Subcutaneous adipose tissue (tissue), 4 donors: Measurements from ENCODE around the gene NRIP1. TPM values are rescaled to one million over a fixed set of nuclear protein-coding genes. Genes with fewer than 3 reads are reported as not detected.

Experiments
- CTCF ChIP-seq: fragments of 450-650 bp; IDR thresholded peaks from one replicate; pipeline ENCODE4 v1.5.1; 2016; ENCODE audit warnings: low read depth, mild to moderate bottlenecking, control low read depth, antibody characterized with exemption, moderate library complexity
- total RNA-seq, 4 donors: library from RNA; depleted of rRNA; stranded (reverse); fragments of >200 nt; gene quantifications; one replicate each; pipeline ENCODE4 v1.1.0, GENCODE V29; 2016

NRIP1 gene
- total RNA-seq, 4 donors from 2014 or later, result 88.4 to 137 (median 118) TPM

DNA sequence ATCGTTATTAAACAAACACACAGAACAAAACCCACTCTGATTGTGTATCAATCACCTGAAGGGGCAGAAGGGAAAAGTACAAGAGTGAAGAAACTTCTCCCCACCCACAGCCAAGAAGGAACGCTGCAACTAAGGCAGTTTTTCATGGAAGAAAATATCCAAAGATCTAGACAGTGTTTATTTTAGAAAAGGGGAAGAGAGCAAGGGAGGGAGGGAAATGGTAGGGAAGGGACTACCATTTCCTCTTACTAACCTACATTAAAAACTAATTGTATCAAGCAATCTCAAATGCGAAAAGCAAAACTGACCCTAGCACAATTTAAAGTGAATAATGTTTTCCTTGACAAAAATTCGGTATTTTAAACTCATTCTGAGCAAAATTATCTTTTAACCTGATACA, 3.5 kb downstream of the NRIP1 start:
- TF ChIP-seq CTCF, result no peak

DNA sequence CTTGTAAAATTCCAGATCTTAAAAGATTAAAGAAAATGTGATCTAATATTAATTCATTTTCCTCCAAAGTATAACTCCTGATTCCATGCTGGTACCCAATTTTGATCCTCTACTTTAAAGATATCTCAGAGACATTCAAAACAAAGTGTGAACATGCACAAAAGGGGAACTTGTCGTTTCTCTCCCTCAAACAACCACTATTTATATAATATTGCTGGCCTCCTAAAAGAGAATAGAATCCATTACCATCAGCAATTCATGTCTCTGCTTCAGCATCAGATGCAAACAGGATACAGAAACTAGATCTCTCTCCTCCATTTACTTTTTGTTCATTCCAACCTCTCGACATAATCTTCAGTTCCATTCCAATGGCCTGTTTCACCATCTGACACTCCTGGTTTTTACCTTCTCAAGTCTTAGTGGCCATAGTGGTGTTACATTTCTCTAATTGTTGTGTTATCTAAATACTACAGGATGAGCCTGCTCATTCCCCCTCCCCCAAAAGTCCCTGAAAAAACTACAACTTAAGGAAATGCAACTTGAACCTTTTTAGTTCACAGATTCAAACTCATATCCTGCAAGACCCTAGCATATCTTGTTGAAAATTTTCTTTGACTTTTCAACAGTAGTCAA, 4.1 kb downstream of the NRIP1 start:
- no peak for TF ChIP-seq CTCF

DNA sequence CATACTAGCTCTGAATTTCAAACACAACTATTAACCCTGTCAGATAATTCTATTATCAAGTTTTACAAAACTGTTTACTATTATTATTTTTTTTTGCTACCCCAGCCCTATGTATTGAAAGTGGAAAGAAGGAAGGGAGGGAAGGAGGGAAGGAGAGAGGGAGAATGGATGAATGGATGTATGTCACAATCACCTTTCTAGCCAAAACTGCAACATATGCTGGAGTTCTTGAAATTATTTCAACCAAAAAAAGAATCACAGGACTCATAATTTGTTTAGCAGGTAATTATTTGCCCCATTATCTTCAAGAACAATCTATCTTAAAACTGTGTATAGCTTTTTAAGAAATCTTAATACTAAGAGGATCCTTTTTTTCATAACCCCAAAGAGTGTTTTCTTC, 5.4 kb downstream of the NRIP1 start:
- no peak for TF ChIP-seq CTCF

GRCh38 chr21:15058854-15059263, 5.9 kb downstream of the NRIP1 start:
- no peak for TF ChIP-seq CTCF

GRCh38 chr21:15057285-15057684, 7.5 kb downstream of the NRIP1 start:
- no peak for TF ChIP-seq CTCF

- no peak for TF ChIP-seq CTCF
Measured at GRCh38 chr21:15054606-15055239, 10.1 kb downstream of the NRIP1 start.

GRCh38 chr21:15054089-15054488, 10.7 kb downstream of the NRIP1 start:
- no peak for TF ChIP-seq CTCF
